SHP77 (cell line): ENCODE data around the gene SNHG17.
"Not testable (repeated sequence)": the region's sequence is repeated elsewhere in the genome, so short reads cannot be mapped to it uniquely, and the experiment has no call there.

Experiments used
- DNase-seq, 2 experiments: peaks; one replicate each; lab custom pipeline; 2025; lab: John Stamatoyannopoulos, UW

The SNHG17 gene

GRCh38 chr20:38434770-38435554 lies at the start of gene SNHG17:
TSS of gene SNHG17 (minus strand) at chr20:38435328.
- peak; percentile 76 to 81 for DNase-seq

- DNase-seq, result no peak
Observed at GRCh38 chr20:38479596-38479995, 44.5 kb upstream of the SNHG17 start.

- no peak for DNase-seq
Observed at GRCh38 chr20:38477747-38478146, 42.6 kb upstream of the SNHG17 start.

- no peak for DNase-seq
Observed at GRCh38 chr20:38473367-38473795, 38.3 kb upstream of the SNHG17 start.

- DNase-seq, result peak; percentile 97 to 98
Observed at GRCh38 chr20:38472513-38473366, 37.6 kb upstream of the SNHG17 start, which contains the start of gene RALGAPB. TSS of gene RALGAPB (plus strand) at chr20:38472843. CDS start at chr20:38488433, 15,590 bp downstream.

- no peak for DNase-seq
Observed at GRCh38 chr20:38471987-38472512, 36.9 kb upstream of the SNHG17 start.

- DNase-seq, result no peak
Observed at GRCh38 chr20:38471245-38471644, 36.1 kb upstream of the SNHG17 start.

GRCh38 chr20:38466983-38467382 lies 31.9 kb upstream of the SNHG17 start:
- no peak for DNase-seq

GRCh38 chr20:38466171-38466570 lies 31.0 kb upstream of the SNHG17 start:
- DNase-seq, result no peak

GRCh38 chr20:38461569-38461968 lies 26.4 kb upstream of the SNHG17 start:
- DNase-seq, result not testable (repeated sequence)

- DNase-seq, result not testable (repeated sequence)
Observed at GRCh38 chr20:38461167-38461566, 26.0 kb upstream of the SNHG17 start.

GRCh38 chr20:38460631-38461030 lies 25.5 kb upstream of the SNHG17 start:
- DNase-seq, result not testable (repeated sequence)

GRCh38 chr20:38460040-38460623 lies 25.0 kb upstream of the SNHG17 start:
- DNase-seq, result peak; percentile 26 to 36

- DNase-seq, result no peak
Observed at GRCh38 chr20:38458314-38458713, 23.2 kb upstream of the SNHG17 start.

- DNase-seq, result no peak
Observed at GRCh38 chr20:38454556-38455473, 19.7 kb upstream of the SNHG17 start.

GRCh38 chr20:38453941-38454340 lies 18.8 kb upstream of the SNHG17 start:
- DNase-seq, result no peak

- DNase-seq, result no peak
Observed at GRCh38 chr20:38452880-38453624, 17.9 kb upstream of the SNHG17 start.

GRCh38 chr20:38450412-38450975 lies 15.4 kb upstream of the SNHG17 start:
- no peak for DNase-seq

- DNase-seq, result no peak
Observed at GRCh38 chr20:38449046-38449445, 13.9 kb upstream of the SNHG17 start.
